Effector CD8-positive, alpha-beta T cell (primary cell): Measurements from ENCODE around the gene AP4E1.
"Not testable (repeated sequence)": the region's sequence is repeated elsewhere in the genome, so short reads cannot be mapped to it uniquely, and the experiment has no call there.

Experiments used
- DNase-seq: peaks from one replicate; lab custom pipeline; 2025; lab: John Stamatoyannopoulos, UW

Gene AP4E1

GRCh38 chr15:50889589-50889988, 18.9 kb upstream of the AP4E1 start:
- no peak for DNase-seq

- DNase-seq: no peak
These were observed 17.7 kb upstream of the AP4E1 start for GRCh38 chr15:50890751-50891150.

GRCh38 chr15:50891159-50891558, 17.3 kb upstream of the AP4E1 start:
- DNase-seq: no peak

- no peak for DNase-seq
These were observed 14.5 kb upstream of the AP4E1 start for GRCh38 chr15:50893976-50894375.

GRCh38 chr15:50901390-50901789, 7.1 kb upstream of the AP4E1 start:
- not testable (repeated sequence) for DNase-seq

- DNase-seq: no peak
These were observed 4.3 kb upstream of the AP4E1 start for GRCh38 chr15:50904211-50904610.

GRCh38 chr15:50905055-50905454, 3.4 kb upstream of the AP4E1 start:
- DNase-seq: no peak

- peak; percentile 67 for DNase-seq
These were observed 1.4 kb upstream of the AP4E1 start for GRCh38 chr15:50906954-50907600.

- peak; percentile 35 for DNase-seq
These were observed 778 bp upstream of the AP4E1 start for GRCh38 chr15:50907601-50908208.

GRCh38 chr15:50909010-50909317, 481 bp downstream of the AP4E1 start:
- no peak for DNase-seq

GRCh38 chr15:50910426-50910795, 1.9 kb downstream of the AP4E1 start:
- not testable (repeated sequence) for DNase-seq

- DNase-seq: no peak
These were observed 2.5 kb downstream of the AP4E1 start for GRCh38 chr15:50911001-50911400.

- no peak for DNase-seq
These were observed 3.1 kb downstream of the AP4E1 start for GRCh38 chr15:50911621-50912020.

- no peak for DNase-seq
These were observed 7.9 kb downstream of the AP4E1 start for GRCh38 chr15:50916400-50916799.

GRCh38 chr15:50919359-50919758, 10.9 kb downstream of the AP4E1 start:
- not testable (repeated sequence) for DNase-seq

- no peak for DNase-seq
These were observed 16.8 kb downstream of the AP4E1 start for GRCh38 chr15:50925281-50925680.

- no peak for DNase-seq
These were observed 20.6 kb downstream of the AP4E1 start for GRCh38 chr15:50929062-50929461.

- DNase-seq: no peak
These were observed 22.3 kb downstream of the AP4E1 start for GRCh38 chr15:50930792-50931191.

- DNase-seq: no peak
These were observed 24.9 kb downstream of the AP4E1 start for GRCh38 chr15:50933341-50933740.

GRCh38 chr15:50938525-50938924, 30.0 kb downstream of the AP4E1 start:
- no peak for DNase-seq

GRCh38 chr15:50939911-50940310, 31.4 kb downstream of the AP4E1 start:
- no peak for DNase-seq

GRCh38 chr15:50940506-50940905, 32.0 kb downstream of the AP4E1 start:
- no peak for DNase-seq

GRCh38 chr15:50943638-50944037, 35.2 kb downstream of the AP4E1 start:
- no peak for DNase-seq

- DNase-seq: no peak
These were observed 36.2 kb downstream of the AP4E1 start for GRCh38 chr15:50944672-50945071.
